Measurements from ENCODE around the gene PHLDA3.

DNA sequence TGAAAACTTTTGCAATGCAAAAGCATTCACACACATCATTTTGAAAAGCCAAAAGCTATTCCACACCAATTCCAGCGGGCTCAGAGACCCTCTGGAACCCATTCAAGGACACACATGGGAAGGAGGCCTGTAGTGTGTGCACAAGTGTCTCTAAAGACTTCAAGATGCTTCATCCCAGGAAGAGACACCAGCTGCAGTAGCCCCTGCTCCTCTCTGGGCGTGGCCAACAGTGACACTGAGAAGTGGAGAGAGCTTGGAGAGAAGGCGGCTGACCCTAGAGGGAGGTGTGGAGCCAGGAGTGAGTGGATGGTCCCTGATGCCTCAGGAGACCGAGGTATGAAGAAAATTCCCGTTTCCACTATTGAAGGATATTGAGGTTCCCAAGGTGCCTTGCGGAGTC is 32.6 kb downstream of the PHLDA3 start:
- TF ChIP-seq POLR2A (IDR thresholded peaks at IDR 0.05; ENCODE audit: low read depth, low read length), result no peak
- no peak for TF ChIP-seq POLR2AphosphoS5 (IDR thresholded peaks at IDR 0.05; ENCODE audit: low read depth, low read length)
- TF ChIP-seq POU2F2 (IDR thresholded peaks at IDR 0.05; ENCODE audit: low read depth, low read length), result no peak
- TF ChIP-seq TAF1 (IDR thresholded peaks at IDR 0.05; ENCODE audit: low read depth, low read length), result no peak
- no peak for TF ChIP-seq SPI1 (IDR thresholded peaks at IDR 0.05; ENCODE audit: low read depth, low read length)

All from GM12891 (cell line).